ENCODE measurements around the gene MBTPS2.

MBTPS2 gene

GRCh38 chrX:21929209-21929608 lies 89.8 kb downstream of the MBTPS2 start:
- TF ChIP-seq CTCF (IDR thresholded peaks at IDR 0.05; ENCODE audit: low read depth, low read length, missing control alignments): no peak
- H3K4me3 ChIP-seq (replicated peaks; ENCODE audit: low read depth, low read length): no peak overlapping the region
- no peak for DNase-seq (ENCODE audit: extremely low read depth, low read depth)

GRCh38 chrX:21930986-21931385 lies 91.6 kb downstream of the MBTPS2 start:
- no peak for TF ChIP-seq CTCF (IDR thresholded peaks at IDR 0.05; ENCODE audit: low read depth, low read length, missing control alignments)
- DNase-seq (ENCODE audit: extremely low read depth, low read depth): no peak
- no peak overlapping the region for H3K4me3 ChIP-seq (replicated peaks; ENCODE audit: low read depth, low read length)

GRCh38 chrX:21932292-21933002 lies 93.0 kb downstream of the MBTPS2 start:
- no peak for DNase-seq (ENCODE audit: extremely low read depth, low read depth)
- no peak overlapping the region for H3K4me3 ChIP-seq (replicated peaks; ENCODE audit: low read depth, low read length)
- no peak for TF ChIP-seq CTCF (IDR thresholded peaks at IDR 0.05; ENCODE audit: low read depth, low read length, missing control alignments)

GRCh38 chrX:21933077-21933476 lies 93.7 kb downstream of the MBTPS2 start:
- TF ChIP-seq CTCF (IDR thresholded peaks at IDR 0.05; ENCODE audit: low read depth, low read length, missing control alignments): no peak
- H3K4me3 ChIP-seq (replicated peaks; ENCODE audit: low read depth, low read length): no peak overlapping the region
- no peak for DNase-seq (ENCODE audit: extremely low read depth, low read depth)

- no peak for TF ChIP-seq CTCF (IDR thresholded peaks at IDR 0.05; ENCODE audit: low read depth, low read length, missing control alignments)
- no peak for DNase-seq (ENCODE audit: extremely low read depth, low read depth)
- no peak overlapping the region for H3K4me3 ChIP-seq (replicated peaks; ENCODE audit: low read depth, low read length)
Measured at GRCh38 chrX:21934414-21934813, 95.0 kb downstream of the MBTPS2 start.

Measured in HFF-Myc (cell line).